Peyer's patch (tissue), 4 donors: Measurements from ENCODE around the gene NDST3. TPM values are rescaled to one million over a fixed set of nuclear protein-coding genes. Genes with fewer than 3 reads are reported as not detected.

ENCODE experiments used
- DNase-seq, 3 donors: peaks; one replicate each; pipeline ENCODE4 v3.0.0-alpha.2; 2017 to 2019
- H3K27ac ChIP-seq, 4 donors: fragments of 200-600 bp; sonication (generic); one replicate each; pipeline ENCODE4 v1.5.1; 2016 to 2019
- H3K27me3 ChIP-seq, 2 donors: fragments of 200-600 bp; sonication (generic); one replicate each; pipeline ENCODE4 v1.5.1; 2019
- H3K36me3 ChIP-seq, 3 donors: fragments of 200-600 bp; sonication (generic); one replicate each; pipeline ENCODE4 v1.5.1; 2016 to 2019
- H3K4me1 ChIP-seq, 4 donors: fragments of 200-600 bp; sonication (generic); one replicate each; pipeline ENCODE4 v1.5.1; 2016 to 2019
- H3K4me3 ChIP-seq, 4 donors: fragments of 200-600 bp; sonication (generic); 1 replicate in 3 of 4; 2 replicates in 1 of 4; pipeline ENCODE4 v1.5.1; 2016 to 2019; ENCODE audit warnings: mild to moderate bottlenecking in 1 of 4
- H3K9me3 ChIP-seq, 4 donors: fragments of 200-600 bp; sonication (generic); one replicate each; pipeline ENCODE4 v1.5.1; 2016 to 2019; ENCODE audit warnings: mild to moderate bottlenecking in 1 of 4
- POLR2A ChIP-seq, 2 donors: fragments of 450-650 bp; IDR thresholded peaks; one replicate each; pipeline ENCODE4 v1.5.1; 2017; ENCODE audit warnings: antibody characterized with exemption in 2 of 2, mild to moderate bottlenecking in 2 of 2, moderate library complexity in 2 of 2
- total RNA-seq, 4 donors: library from RNA; depleted of rRNA; stranded (reverse); fragments of >200 nt; gene quantifications; one replicate each; pipeline ENCODE4 v1.1.0, GENCODE V29; 2016
- TF ChIP-seq, protein P1 (sequence below), 6 experiments: fragments of 450-650 bp in 4 of 6; fragments of 200-600 bp in 2 of 6; sonication (generic) in 1 of 6; IDR thresholded peaks; one replicate each; pipeline ENCODE4 v1.5.1; 2017 to 2019; ENCODE audit warnings: antibody characterized with exemption in 6 of 6, mild to moderate bottlenecking in 3 of 6, moderate library complexity in 1 of 6

The NDST3 gene
- total RNA-seq, 4 donors from 2014 or later, result not detected

DNA sequence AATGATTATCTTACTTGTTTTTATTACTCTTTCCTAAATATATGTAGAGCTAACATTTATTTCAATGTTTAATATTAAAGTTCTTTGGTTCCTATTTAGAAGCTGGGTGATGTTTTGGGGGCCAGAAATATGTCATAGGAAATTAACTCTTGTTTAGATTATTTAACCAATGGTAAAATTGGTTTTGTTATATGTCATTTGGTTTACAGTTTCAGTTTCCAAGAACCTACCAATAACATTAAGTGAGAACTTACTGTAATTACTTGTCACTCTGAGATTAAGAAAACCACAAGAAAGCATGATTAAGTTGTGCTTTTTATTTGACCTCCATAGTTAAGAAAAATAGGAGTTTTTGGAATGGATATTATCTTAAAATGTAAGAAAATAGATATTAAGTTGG lies 121.2 kb downstream of the NDST3 start:
- DNase-seq, result no peak
- Histone ChIP-seq H3K27me3 (no peaks in the 10 kb centered on the region), H3K4me1 (no peaks in the 10 kb centered on the region), H3K9me3 (no peaks in the 10 kb centered on the region), H3K27ac (no peak overlapping the region), H3K4me3 (no peak overlapping the region), H3K36me3 (no peaks in the 10 kb centered on the region)
- TF ChIP-seq, protein P1, sequence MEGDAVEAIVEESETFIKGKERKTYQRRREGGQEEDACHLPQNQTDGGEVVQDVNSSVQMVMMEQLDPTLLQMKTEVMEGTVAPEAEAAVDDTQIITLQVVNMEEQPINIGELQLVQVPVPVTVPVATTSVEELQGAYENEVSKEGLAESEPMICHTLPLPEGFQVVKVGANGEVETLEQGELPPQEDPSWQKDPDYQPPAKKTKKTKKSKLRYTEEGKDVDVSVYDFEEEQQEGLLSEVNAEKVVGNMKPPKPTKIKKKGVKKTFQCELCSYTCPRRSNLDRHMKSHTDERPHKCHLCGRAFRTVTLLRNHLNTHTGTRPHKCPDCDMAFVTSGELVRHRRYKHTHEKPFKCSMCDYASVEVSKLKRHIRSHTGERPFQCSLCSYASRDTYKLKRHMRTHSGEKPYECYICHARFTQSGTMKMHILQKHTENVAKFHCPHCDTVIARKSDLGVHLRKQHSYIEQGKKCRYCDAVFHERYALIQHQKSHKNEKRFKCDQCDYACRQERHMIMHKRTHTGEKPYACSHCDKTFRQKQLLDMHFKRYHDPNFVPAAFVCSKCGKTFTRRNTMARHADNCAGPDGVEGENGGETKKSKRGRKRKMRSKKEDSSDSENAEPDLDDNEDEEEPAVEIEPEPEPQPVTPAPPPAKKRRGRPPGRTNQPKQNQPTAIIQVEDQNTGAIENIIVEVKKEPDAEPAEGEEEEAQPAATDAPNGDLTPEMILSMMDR (IDR thresholded peaks at IDR 0.05), result no peak

DNA sequence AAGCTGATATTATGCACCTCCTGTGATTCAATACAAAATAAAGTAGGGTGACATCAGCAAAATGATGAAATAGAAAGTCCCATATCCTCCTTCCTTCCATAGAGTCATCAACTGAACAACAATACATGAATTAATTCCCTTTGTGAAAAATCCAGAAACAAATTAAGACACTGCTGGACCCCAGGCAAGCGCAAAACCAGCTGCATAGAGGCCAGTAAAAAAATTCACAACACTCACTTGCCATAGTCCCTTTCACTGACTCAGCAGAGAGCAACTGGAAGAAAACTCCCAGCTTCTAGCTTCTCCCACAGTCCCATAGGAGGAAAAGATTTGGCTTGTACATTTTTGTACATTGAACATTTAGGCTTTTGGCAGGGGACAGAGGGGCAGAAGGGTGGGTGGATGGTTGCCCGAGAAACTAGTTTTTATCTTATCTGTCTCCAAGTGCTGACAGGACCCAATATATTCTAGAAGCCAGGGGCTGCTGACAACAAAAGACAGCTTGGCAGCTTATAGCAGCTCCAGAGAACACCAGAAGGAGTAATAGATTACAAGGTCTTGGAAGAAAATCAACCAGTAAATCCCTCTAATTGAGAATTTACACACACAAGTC lies 124.6 kb downstream of the NDST3 start:
- no peaks in the 10 kb centered on the region for H3K4me1 ChIP-seq
- H3K27ac ChIP-seq, result no peak overlapping the region
- no peak for DNase-seq
- no peaks in the 10 kb centered on the region for H3K27me3 ChIP-seq
- no peaks in the 10 kb centered on the region for H3K9me3 ChIP-seq
- TF ChIP-seq, protein P1 (IDR thresholded peaks at IDR 0.05), result no peak
- no peak for TF ChIP-seq POLR2A (IDR thresholded peaks at IDR 0.05)
- H3K4me3 ChIP-seq, result no peak overlapping the region
- H3K36me3 ChIP-seq, result no peaks in the 10 kb centered on the region

DNA sequence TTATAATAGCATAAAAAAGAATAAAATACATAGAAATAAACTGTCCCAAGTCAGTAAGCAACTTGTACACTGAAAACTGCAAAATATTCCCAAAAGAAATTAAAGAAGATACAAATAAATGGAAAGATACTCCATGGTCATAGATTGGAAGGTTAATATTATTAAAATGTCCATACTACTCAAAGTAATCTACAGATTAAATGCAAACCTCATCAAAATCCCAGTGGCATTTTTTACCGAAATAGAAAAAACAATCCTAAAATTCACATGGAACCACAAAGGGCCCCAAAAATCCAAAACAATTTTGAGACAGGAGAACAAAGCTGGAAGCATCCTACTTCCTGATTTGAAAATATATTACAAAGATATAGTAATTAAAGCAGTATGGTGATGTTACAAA lies 133.0 kb downstream of the NDST3 start:
- Histone ChIP-seq H3K27me3 (no peaks in the 10 kb centered on the region), H3K9me3 (no peaks in the 10 kb centered on the region), H3K27ac (no peak overlapping the region), H3K4me1 (no peaks in the 10 kb centered on the region), H3K4me3 (no peak overlapping the region), H3K36me3 (no peaks in the 10 kb centered on the region)
- TF ChIP-seq, protein P1 (IDR thresholded peaks at IDR 0.05), result no peak
- no peak for TF ChIP-seq POLR2A (IDR thresholded peaks at IDR 0.05)
- no peak for DNase-seq

DNA sequence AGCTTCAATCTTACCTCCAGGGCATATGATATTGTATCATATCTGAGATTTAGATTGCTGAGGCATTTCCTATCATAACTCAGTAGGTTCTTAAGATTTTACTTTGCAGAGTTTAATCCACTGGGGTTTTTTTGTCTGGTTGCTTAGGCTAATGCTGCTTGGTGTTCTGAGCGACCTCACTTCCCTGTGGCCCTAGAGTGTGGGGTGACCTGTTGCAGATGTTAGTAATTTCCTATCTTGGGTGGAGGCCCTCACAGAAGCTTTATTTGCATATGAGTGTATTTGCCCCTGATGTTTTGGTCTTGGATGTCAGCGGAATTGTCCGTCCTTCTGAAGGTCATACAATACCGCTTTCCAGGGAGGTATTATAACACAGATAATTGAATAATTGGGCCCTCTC lies 137.1 kb downstream of the NDST3 start:
- H3K36me3 ChIP-seq, result no peaks in the 10 kb centered on the region
- H3K27me3 ChIP-seq, result no peaks in the 10 kb centered on the region
- DNase-seq, result no peak
- no peak overlapping the region for H3K4me3 ChIP-seq
- H3K27ac ChIP-seq, result no peak overlapping the region
- no peaks in the 10 kb centered on the region for H3K9me3 ChIP-seq
- TF ChIP-seq, protein P1 (IDR thresholded peaks at IDR 0.05), result no peak
- TF ChIP-seq POLR2A (IDR thresholded peaks at IDR 0.05), result no peak
- H3K4me1 ChIP-seq, result no peaks in the 10 kb centered on the region

DNA sequence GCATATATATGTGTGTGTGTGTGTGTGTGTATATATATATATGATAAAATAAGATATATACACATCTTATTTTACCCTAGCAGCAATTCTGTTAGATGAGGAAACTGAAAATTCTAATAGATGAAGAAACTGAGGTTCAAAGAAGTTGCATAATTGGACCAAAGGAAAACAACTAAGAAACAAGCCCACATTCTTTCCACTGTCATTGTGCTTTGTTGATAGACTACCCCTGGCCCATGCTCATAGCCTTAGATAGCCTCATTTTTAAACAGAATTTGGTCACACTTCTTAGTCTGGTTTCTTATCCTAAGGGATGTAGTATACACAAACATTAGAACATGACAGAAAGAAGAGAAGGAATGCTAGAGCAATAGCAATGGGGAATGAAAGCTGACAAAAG lies 138.8 kb downstream of the NDST3 start:
- TF ChIP-seq POLR2A (IDR thresholded peaks at IDR 0.05), result no peak
- TF ChIP-seq, protein P1 (IDR thresholded peaks at IDR 0.05), result no peak
- no peak overlapping the region for H3K27ac ChIP-seq
- no peaks in the 10 kb centered on the region for H3K36me3 ChIP-seq
- no peak overlapping the region for H3K4me3 ChIP-seq
- H3K4me1 ChIP-seq, result no peaks in the 10 kb centered on the region
- no peaks in the 10 kb centered on the region for H3K27me3 ChIP-seq
- no peak for DNase-seq
- H3K9me3 ChIP-seq, result no peaks in the 10 kb centered on the region
